HFF-Myc (cell line): Measurements from ENCODE around the gene KCNN3.
A peak's percentile ranks its signal among the peaks of the same experiment; 100 is the strongest.

Experiments used
- DNase-seq: peaks from one replicate; pipeline ENCODE4 v3.0.0-alpha.2; 2011; ENCODE audit warnings: low read depth; ENCODE audit errors: extremely low read depth
- H3K4me3 ChIP-seq: replicated peaks from 2 replicates; pipeline ENCODE4 v1.5.1; 2011; ENCODE audit warnings: low read depth, mild to moderate bottlenecking, control low read depth, low read length
- TF ChIP-seq, protein P1 (sequence below): IDR thresholded peaks from 2 replicates; pipeline ENCODE4 v1.5.1; 2012; ENCODE audit warnings: mild to moderate bottlenecking, low read depth, low read length, control low read depth; ENCODE audit errors: missing control alignments

The KCNN3 gene

DNA sequence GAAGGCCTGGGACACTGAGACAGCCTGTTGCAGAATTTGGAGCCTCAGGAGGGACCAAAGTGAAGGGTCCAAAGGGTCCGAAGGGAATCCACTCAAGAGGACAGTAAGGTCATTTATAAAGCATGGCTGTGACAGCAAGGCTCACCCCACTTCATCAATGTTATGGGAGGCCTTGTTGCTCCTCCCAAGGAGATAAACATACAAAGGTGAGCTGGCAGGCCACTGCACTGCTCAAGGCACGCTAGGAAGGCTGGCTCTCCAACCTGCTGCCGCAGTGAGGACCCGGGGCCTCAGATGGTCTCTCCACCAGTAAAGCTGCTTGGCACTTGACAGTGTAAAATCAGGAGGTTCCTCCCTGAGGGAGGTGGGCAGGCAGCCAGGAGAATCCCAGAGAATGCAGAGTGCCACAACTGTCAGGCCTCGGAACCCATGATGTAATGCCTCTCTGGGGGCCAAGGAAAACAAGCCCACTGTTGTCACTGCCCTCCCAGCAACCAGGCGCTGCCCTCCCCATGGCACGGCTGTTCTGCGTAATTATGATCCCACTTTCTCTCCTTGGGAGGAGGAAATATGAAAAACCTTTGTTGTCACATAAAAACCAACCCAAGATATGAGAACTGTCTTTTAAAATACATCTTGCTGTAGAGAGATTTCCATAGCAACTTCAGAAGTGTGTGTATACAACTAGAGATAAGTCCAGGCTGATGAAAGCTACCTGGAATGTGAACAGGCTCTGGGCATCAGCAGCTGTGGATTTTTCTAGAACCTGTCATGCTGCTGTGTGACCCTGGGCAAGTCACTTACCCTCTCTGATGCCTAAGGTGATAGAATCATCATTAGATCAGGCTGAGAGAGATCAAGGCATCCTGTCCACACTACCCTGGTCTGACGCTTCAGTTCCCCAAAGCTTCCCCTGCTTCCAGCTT, 102.5 kb downstream of the KCNN3 start:
- H3K4me3 ChIP-seq, result no peak overlapping the region
- TF ChIP-seq, protein P1, sequence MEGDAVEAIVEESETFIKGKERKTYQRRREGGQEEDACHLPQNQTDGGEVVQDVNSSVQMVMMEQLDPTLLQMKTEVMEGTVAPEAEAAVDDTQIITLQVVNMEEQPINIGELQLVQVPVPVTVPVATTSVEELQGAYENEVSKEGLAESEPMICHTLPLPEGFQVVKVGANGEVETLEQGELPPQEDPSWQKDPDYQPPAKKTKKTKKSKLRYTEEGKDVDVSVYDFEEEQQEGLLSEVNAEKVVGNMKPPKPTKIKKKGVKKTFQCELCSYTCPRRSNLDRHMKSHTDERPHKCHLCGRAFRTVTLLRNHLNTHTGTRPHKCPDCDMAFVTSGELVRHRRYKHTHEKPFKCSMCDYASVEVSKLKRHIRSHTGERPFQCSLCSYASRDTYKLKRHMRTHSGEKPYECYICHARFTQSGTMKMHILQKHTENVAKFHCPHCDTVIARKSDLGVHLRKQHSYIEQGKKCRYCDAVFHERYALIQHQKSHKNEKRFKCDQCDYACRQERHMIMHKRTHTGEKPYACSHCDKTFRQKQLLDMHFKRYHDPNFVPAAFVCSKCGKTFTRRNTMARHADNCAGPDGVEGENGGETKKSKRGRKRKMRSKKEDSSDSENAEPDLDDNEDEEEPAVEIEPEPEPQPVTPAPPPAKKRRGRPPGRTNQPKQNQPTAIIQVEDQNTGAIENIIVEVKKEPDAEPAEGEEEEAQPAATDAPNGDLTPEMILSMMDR, result no peak
- DNase-seq, result no peak

DNA sequence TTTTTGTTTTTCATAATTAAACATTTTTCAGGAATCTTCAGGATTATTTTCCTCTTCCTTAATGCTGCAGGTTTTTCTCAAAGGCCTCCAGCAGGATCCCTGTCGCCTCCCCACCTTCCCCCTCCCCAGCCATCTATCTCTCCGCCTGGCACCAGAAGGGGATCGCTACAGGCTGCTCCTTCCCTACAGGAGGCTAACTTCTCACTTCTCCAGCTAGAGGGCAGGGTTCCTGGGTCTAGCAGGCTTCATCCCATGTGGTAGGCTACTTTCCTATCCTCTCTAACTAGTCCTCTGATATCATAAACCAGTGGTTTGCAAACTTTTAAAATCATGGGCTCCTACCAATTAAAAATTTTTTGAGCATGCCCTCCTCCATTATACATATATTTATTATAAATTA, 104.1 kb downstream of the KCNN3 start:
- TF ChIP-seq, protein P1, result peak; percentile 38
- DNase-seq, result no peak

DNA sequence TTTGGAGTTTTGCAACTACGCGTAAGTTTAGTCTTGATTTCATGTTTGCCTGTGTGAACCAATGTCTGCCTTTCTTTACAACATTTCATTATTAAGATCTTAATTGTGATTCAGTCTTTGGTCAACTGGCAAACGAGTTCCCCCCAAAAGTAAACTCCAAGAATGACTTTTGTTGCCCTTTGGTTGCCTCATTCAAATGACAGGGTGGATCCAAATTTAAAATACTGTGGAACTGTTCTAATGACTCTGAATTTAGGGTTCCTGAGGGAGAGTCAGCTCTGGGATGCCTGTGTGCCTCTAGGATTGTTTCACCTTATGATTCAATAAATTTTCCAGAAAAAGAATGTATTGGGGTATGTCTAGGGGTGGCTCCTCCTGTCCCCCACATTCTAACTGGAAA, 105.3 kb downstream of the KCNN3 start:
- TF ChIP-seq, protein P1, result no peak
- no peak overlapping the region for H3K4me3 ChIP-seq
- no peak for DNase-seq

More for the DNA sequence above, 104.1 kb downstream of the KCNN3 start:
- H3K4me3 ChIP-seq, result no peak overlapping the region

DNA sequence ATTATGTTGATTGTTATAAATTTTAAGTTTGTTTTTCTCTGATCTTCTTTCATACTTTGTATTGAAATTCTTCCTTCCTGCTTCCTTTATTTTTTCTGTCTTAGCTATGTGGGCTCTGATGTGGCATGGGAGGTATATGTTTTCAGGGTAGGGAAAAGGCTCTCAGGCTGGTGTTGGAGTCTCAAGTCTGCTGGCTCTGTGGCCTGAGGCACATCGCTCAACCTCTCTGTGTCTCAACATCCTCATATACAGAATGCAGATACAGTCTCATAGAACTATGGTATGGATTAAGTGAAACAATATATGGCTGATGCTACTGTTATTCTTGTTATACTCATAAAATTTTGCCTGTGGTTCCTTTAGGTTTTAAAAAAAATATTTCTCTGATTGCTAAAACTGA, 105.9 kb downstream of the KCNN3 start:
- TF ChIP-seq, protein P1, result no peak
- no peak overlapping the region for H3K4me3 ChIP-seq
- DNase-seq, result no peak

DNA sequence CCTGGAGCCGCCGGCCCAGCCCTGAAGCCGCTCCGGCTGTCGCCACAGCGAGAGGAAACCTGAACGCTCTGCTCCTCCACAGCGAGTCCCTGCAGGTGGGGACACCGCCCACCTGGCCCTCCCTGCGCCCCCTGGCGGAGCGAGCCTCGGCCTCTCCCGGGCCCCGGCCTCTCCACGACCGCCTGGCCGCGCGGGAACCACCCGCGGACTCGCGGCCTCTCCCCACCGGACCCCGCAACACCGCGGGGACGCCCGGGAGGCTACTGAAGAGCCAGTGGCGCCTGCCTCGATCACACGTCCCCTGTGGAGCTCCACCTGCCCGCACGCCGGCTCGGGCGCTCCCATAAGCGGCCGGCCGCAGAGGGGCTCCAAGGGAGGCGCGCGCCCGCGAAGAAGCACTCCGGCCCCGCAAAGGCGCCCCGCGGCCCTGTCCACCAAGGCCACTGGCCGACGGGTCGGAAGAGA, 109.6 kb downstream of the KCNN3 start:
- no peak for DNase-seq
- TF ChIP-seq, protein P1, result peak; percentile 43

DNA sequence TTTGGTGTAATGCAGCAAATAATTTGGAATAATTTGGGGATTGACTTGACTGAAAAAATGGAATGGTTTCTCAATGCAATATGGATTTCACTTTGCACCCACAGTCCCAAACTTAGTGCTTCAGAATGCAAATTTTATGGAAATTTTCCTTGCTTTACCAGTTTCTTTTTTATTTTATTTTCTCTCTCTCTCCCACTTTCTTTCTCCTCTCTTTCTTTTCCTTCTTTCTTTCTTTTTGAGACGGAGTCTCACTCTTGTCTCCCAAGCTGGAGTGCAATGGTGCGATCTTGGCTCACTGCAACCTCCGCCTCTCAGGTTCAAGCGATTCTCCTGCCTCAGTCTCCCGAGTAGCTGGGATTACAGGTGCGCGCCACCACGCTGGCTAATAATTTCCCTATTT, 110.3 kb downstream of the KCNN3 start:
- no peak overlapping the region for H3K4me3 ChIP-seq
- no peak for DNase-seq
- TF ChIP-seq, protein P1, result no peak

More for the DNA sequence above, 109.6 kb downstream of the KCNN3 start:
- H3K4me3 ChIP-seq, result no peak overlapping the region

DNA sequence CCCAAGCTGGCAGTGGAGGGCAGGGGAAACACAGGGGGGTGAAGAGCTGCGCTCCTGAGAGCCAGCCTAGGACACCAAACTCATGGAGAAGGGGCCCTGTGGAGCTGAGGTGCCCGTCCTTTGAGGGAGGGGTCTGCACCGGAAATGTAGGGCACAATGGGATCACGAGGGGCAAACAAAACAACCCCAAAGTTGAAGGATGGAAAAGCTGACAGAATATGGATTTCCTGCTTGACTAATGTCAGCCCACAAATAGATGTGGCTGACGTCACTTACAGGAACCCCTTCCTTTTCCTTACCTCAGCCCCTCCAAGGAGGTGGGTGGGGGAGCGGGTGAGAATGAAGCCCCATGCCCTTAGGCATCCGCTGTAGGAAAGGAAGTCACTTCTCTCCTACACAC, 110.9 kb downstream of the KCNN3 start:
- TF ChIP-seq, protein P1, result no peak
- H3K4me3 ChIP-seq, result no peak overlapping the region
- DNase-seq, result no peak
